Endothelial cell of umbilical vein (primary cell): ENCODE results near the gene MRPL41. TPM values are rescaled to one million over a fixed set of nuclear protein-coding genes. Genes with fewer than 3 reads are reported as not detected.
"Not testable (repeated sequence)": the region's sequence is repeated elsewhere in the genome, so short reads cannot be mapped to it uniquely, and the experiment has no call there.

ENCODE experiments used
- BruUV-seq: library from RNA; stranded (reverse); fragments of 400-500 nt; replicated peaks from 2 replicates; lab custom pipeline; 2021; lab: Mats Ljungman, UMichigan
- CTCF ChIA-PET: fragments of 300-600, 350-600 bp; sonication (Branson Sonifier 250); formaldehyde crosslinking; loops from one replicate; lab custom pipeline; 2021; ENCODE audit warnings: antibody characterized with exemption, inconsistent platforms; lab: Charles Lee
- POLR2A ChIA-PET: fragments of 300-600, 350-600 bp; sonication (Branson Sonifier 250); formaldehyde crosslinking; loops from one replicate; lab custom pipeline; 2021; ENCODE audit warnings: antibody characterized with exemption, inconsistent platforms; lab: Charles Lee
- DNase-seq: peaks from one replicate; pipeline ENCODE4 v3.0.0-alpha.2; 2011; ENCODE audit warnings: low read depth, low spot score
- FAIRE-seq: peaks from 2 replicates; lab custom pipeline; 2011; peaks lifted over from hg19 to GRCh38; lab: Jason Lieb, UNC
- H2AFZ ChIP-seq: 2 replicates; pipeline ENCODE4 v1.6.0; 2012; ENCODE audit warnings: low read depth, low read length, control low read depth, inconsistent platforms
- H3K27ac ChIP-seq: 2 replicates; pipeline ENCODE4 v1.5.1; 2011; ENCODE audit warnings: low read depth, mild to moderate bottlenecking, control low read depth, low read length, moderate library complexity; ENCODE audit not compliant: insufficient read depth
- H3K27me3 ChIP-seq, 2 experiments: 2 replicates each; pipeline versions ENCODE4 v1.6.0 to v1.6.1; 2011; ENCODE audit warnings: low read length in 2 of 2, mixed read lengths in 1 of 2; ENCODE audit not compliant: control insufficient read depth in 2 of 2, insufficient read depth in 2 of 2
- H3K36me3 ChIP-seq, 2 experiments: 2 replicates in 1 of 2; 3 replicates in 1 of 2; pipeline ENCODE4 v1.5.1; 2011; ENCODE audit warnings: low read length in 2 of 2, mild to moderate bottlenecking in 1 of 2, moderate library complexity in 1 of 2; ENCODE audit not compliant: control insufficient read depth in 2 of 2, insufficient read depth in 2 of 2; ENCODE audit errors: extremely low read depth in 1 of 2
- H3K4me1 ChIP-seq: 3 replicates; pipeline ENCODE4 v1.5.1; 2011; ENCODE audit warnings: mild to moderate bottlenecking, low read length; ENCODE audit not compliant: control insufficient read depth, insufficient read depth; ENCODE audit errors: extremely low read depth
- H3K4me2 ChIP-seq: 2 replicates; pipeline ENCODE4 v1.6.1; 2011; ENCODE audit warnings: low read length, control low read depth, mixed read lengths; ENCODE audit not compliant: insufficient read depth
- H3K4me3 ChIP-seq, 3 experiments: fragments of 200-600 bp in 1 of 3; sonication (generic), shearing (Covaris generic) in 1 of 3; replicated peaks in 1 of 3; 2 replicates each; pipeline ENCODE4 v1.5.1; 2011 to 2016; ENCODE audit warnings: control low read depth in 3 of 3, low read length in 3 of 3, mild to moderate bottlenecking in 2 of 3, inconsistent platforms in 1 of 3, low read depth in 1 of 3, moderate library complexity in 1 of 3; ENCODE audit not compliant: insufficient read depth in 1 of 3
- H3K79me2 ChIP-seq: 2 replicates; pipeline ENCODE4 v1.6.0; 2012; ENCODE audit warnings: low read length, inconsistent platforms; ENCODE audit not compliant: control insufficient read depth, insufficient read depth
- H3K9ac ChIP-seq: replicated peaks from 2 replicates; pipeline ENCODE3; 2011; ENCODE audit warnings: low read length, control low read depth; ENCODE audit not compliant: insufficient read depth; ENCODE audit errors: extremely low read depth
- H3K9me1 ChIP-seq: replicated peaks from 3 replicates; pipeline ENCODE4 v1.6.0; 2011; ENCODE audit warnings: mild to moderate bottlenecking, low read length; ENCODE audit not compliant: control insufficient read depth, insufficient read depth; ENCODE audit errors: extremely low read depth
- H3K9me3 ChIP-seq: replicated peaks from 2 replicates; pipeline ENCODE4 v1.5.1; 2012; ENCODE audit warnings: low read length, inconsistent platforms; ENCODE audit not compliant: control insufficient read depth, insufficient read depth
- H4K20me1 ChIP-seq: replicated peaks from 2 replicates; pipeline ENCODE3; 2011; ENCODE audit warnings: mild to moderate bottlenecking, low read length; ENCODE audit not compliant: control insufficient read depth, insufficient read depth; ENCODE audit errors: extremely low read depth
- CTCF ChIP-seq, 2 donors: IDR thresholded peaks; 1 replicate in 1 of 2; 2 replicates in 1 of 2; pipeline ENCODE4 v1.5.1; 2011; ENCODE audit warnings: low read length in 2 of 2, mild to moderate bottlenecking in 2 of 2, moderate library complexity in 2 of 2, control low read depth in 1 of 2, inconsistent platforms in 1 of 2, low read depth in 1 of 2; ENCODE audit not compliant: insufficient read depth in 1 of 2; ENCODE audit errors: extremely low read depth in 1 of 2
- EZH2 ChIP-seq: IDR thresholded peaks from 2 replicates; pipeline ENCODE4 v1.6.1; 2012; ENCODE audit warnings: borderline replicate concordance, low read depth, mild to moderate bottlenecking, moderate library complexity, low read length, inconsistent platforms; ENCODE audit not compliant: severe bottlenecking
- FOS ChIP-seq: IDR thresholded peaks from 2 replicates; pipeline ENCODE4 v1.6.1; 2011; ENCODE audit warnings: mild to moderate bottlenecking, low read length, moderate library complexity, borderline replicate concordance; ENCODE audit not compliant: insufficient read depth
- GATA2 ChIP-seq: IDR thresholded peaks from 2 replicates; pipeline ENCODE4 v1.7.0; 2011; ENCODE audit warnings: low read depth, mild to moderate bottlenecking, moderate library complexity, mixed read lengths, low read length; ENCODE audit not compliant: insufficient read length, insufficient read depth
- JUN ChIP-seq: IDR thresholded peaks from 2 replicates; pipeline ENCODE4 v1.6.1; 2011; ENCODE audit warnings: borderline replicate concordance, low read depth; ENCODE audit not compliant: insufficient read length, insufficient read depth
- MYC ChIP-seq: IDR thresholded peaks from one replicate; pipeline ENCODE4 v1.6.1; 2011; ENCODE audit warnings: mild to moderate bottlenecking, low read depth, low read length
- POLR2A ChIP-seq: IDR thresholded peaks from 2 replicates; pipeline ENCODE4 v1.6.1; 2012; ENCODE audit warnings: low read depth, mild to moderate bottlenecking, control low read depth, low read length
- POLR2AphosphoS5 ChIP-seq: IDR thresholded peaks from 2 replicates; pipeline ENCODE4 v1.6.1; 2012; ENCODE audit warnings: low read depth, mild to moderate bottlenecking, control low read depth, low read length, moderate library complexity; ENCODE audit not compliant: insufficient read depth
- dilution Hi-C: fragments of 300-500 bp; cut with MboI; formaldehyde crosslinking; loops from one replicate; pipeline ENCODE4 v1.15.0; 2019; ENCODE audit warnings: low sequenced_read_pairs; ENCODE audit not compliant: extremely low pct_ligation_motif_present
- intact Hi-C: fragments of 100-400 bp; cut with micrococcal nuclease; formaldehyde crosslinking; loops from one replicate; pipeline ENCODE4 v1.10.0; 2022
- polyA plus RNA-seq, 4 experiments: library from polyadenylated mRNA; depleted of rRNA in 3 of 4; stranded (reverse) in 3 of 4; unstranded in 1 of 4; fragments of >200 nt; gene quantifications; 2 replicates each; pipeline versions ENCODE4 v1.2.1 to v1.2.3, GENCODE V29; 2011 to 2012; ENCODE audit warnings: missing spikeins in 1 of 4
- total RNA-seq: library from RNA; stranded (reverse); gene quantifications from 2 replicates; pipeline ENCODE4 v1.2.3, GENCODE V29; 2021
- TF ChIP-seq, protein P1 (sequence below): IDR thresholded peaks from 2 replicates; pipeline ENCODE4 v1.6.1; 2011; ENCODE audit not compliant: insufficient read depth, insufficient read length

MRPL41 gene
- total and polyA plus RNA-seq, 2 donors (not counting 3 experiments of a cell fraction or from before 2014, with no cell fraction given), result 50.4 to 50.7 TPM

DNA sequence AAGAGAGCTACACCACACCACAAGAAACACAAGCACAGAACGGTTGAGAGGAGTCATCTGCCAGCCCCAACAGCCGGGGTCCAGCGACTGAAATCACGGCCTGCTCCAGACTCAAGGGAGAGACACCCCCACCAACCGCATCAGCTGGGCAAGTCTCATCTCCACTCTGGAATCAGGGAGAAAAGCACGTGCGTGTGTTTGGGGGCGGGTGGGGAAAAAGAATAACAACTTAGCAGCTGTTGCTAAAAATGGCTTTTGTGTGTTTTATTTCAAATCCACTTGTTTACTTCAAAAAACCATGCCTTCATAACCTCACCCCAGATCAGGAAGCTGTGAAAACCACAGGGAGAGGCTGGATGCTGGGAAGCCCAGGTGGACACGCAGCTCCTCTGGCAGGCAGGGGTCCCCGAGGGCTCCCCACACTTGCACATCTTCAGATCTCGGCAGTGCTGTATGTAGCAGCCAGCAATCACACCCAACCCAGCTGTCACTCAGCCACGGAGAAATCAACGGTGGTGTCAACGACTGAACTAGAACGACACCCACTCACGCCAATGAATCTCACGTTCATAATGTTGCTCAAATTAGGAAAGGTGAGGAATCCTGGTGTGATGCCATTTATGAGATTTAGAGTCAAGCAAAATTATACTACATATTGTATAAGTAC is 20.4 kb upstream of the MRPL41 start:
- POLR2A ChIA-PET, result no interaction called here
- no peaks in the 10 kb centered on the region for H4K20me1 ChIP-seq
- H3K79me2 ChIP-seq, result no peaks in the 10 kb centered on the region
- H3K27me3 ChIP-seq, result peaks cover 0 to 3% of the 10 kb centered on the region in 2 experiments
- H3K4me2 ChIP-seq, result no peak overlapping the region
- H3K9me3 ChIP-seq, result no peaks in the 10 kb centered on the region
- FAIRE-seq, result no peak
- DNase-seq, result no peak
- TF ChIP-seq JUN, result no peak
- no peak for TF ChIP-seq POLR2AphosphoS5
- TF ChIP-seq EZH2, result no peak
- TF ChIP-seq MYC, result no peak
- no peak for TF ChIP-seq POLR2A
- TF ChIP-seq CTCF (IDR thresholded peaks at IDR 0.05; ENCODE audit: extremely low read depth in 1 of 2, insufficient read depth in 1 of 2, low read depth in 1 of 2, low read length in 2 of 2), result no peak
- no peak for TF ChIP-seq FOS
- TF ChIP-seq, protein P1, sequence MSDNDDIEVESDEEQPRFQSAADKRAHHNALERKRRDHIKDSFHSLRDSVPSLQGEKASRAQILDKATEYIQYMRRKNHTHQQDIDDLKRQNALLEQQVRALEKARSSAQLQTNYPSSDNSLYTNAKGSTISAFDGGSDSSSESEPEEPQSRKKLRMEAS, result no peak
- TF ChIP-seq GATA2, result no peak
- H2AFZ ChIP-seq, result no peak overlapping the region
- H3K27ac ChIP-seq, result no peak overlapping the region
- no peak overlapping the region for H3K4me3 ChIP-seq
- intact Hi-C loops, result no loop called here
- H3K9me1 ChIP-seq, result no peaks in the 10 kb centered on the region
- CTCF ChIA-PET, result interaction anchor here (1.1 to 1.3 kb wide), 2 partner anchors 10 to 32 kb away, joined by 3 to 7 read pairs; no protein-coding TSS in a partner anchor
- BruUV-seq, result no TSS peak
- H3K9ac ChIP-seq, result no peak overlapping the region
- dilution Hi-C loops, result no loop called here
- no peaks in the 10 kb centered on the region for H3K36me3 ChIP-seq
- H3K4me1 ChIP-seq, result peaks cover 2% of the 10 kb centered on the region

GRCh38 chr9:137532891-137533468 is 18.7 kb upstream of the MRPL41 start:
- intact Hi-C loops, H3K27ac ChIP-seq, H3K4me3 ChIP-seq, H3K27me3 ChIP-seq, H4K20me1 ChIP-seq, dilution Hi-C loops, H3K9me1 ChIP-seq, H3K4me1 ChIP-seq, H2AFZ ChIP-seq, H3K9ac ChIP-seq, POLR2A ChIA-PET, CTCF ChIA-PET, H3K9me3 ChIP-seq, BruUV-seq, FAIRE-seq, H3K36me3 ChIP-seq, H3K79me2 ChIP-seq, H3K4me2 ChIP-seq, DNase-seq: not testable (repeated sequence)
